Activated CD4-positive, alpha-beta memory T cell treated with anti-CD3 and anti-CD28 coated beads, Interleukin-2, amount 10 ng/mL, durations not matched to agents 7 days and 5 days (primary cell): Measurements from ENCODE around the gene MRC1. TPM values are rescaled to one million over a fixed set of nuclear protein-coding genes. Genes with fewer than 3 reads are reported as not detected.

Experiments used
- CTCF ChIA-PET: fragments of 350-600 bp; sonication (Branson Sonifier 250); formaldehyde crosslinking; loops from one replicate; lab custom pipeline; 2021; ENCODE audit warnings: antibody characterized with exemption, inconsistent platforms; lab: Charles Lee
- POLR2A ChIA-PET: fragments of 350-600 bp; sonication (Branson Sonifier 250); formaldehyde crosslinking; loops from one replicate; lab custom pipeline; 2021; ENCODE audit warnings: antibody characterized with exemption; lab: Charles Lee
- DNase-seq: peaks from one replicate; pipeline ENCODE4 v3.0.0-alpha.2; 2020
- H3K27ac Mint-ChIP-seq: one replicate; pipeline ENCODE4 v1.8.0; 2021; ENCODE audit warnings: mild to moderate bottlenecking, mixed read lengths
- H3K27me3 Mint-ChIP-seq: one replicate; pipeline ENCODE4 v1.8.0; 2021; ENCODE audit warnings: mixed read lengths
- H3K36me3 Mint-ChIP-seq: one replicate; pipeline ENCODE4 v1.8.0; 2021; ENCODE audit warnings: low read depth, mixed read lengths
- H3K4me1 Mint-ChIP-seq: one replicate; pipeline ENCODE4 v1.8.0; 2021; ENCODE audit warnings: mixed read lengths
- H3K4me3 Mint-ChIP-seq: one replicate; pipeline ENCODE4 v1.8.0; 2021; ENCODE audit warnings: mild to moderate bottlenecking, mixed read lengths
- H3K9me3 Mint-ChIP-seq: one replicate; pipeline ENCODE4 v1.8.0; 2021; ENCODE audit warnings: mixed read lengths
- total RNA-seq, 2 experiments: library from RNA; stranded (reverse); gene quantifications; one replicate each; pipeline ENCODE4 v1.2.3, GENCODE V29; 2021

Gene MRC1
- total RNA-seq, 2 experiments from 2014 or later, result not detected

- Mint-ChIP-seq H3K9me3 (no peaks in the 10 kb centered on the region), H3K27me3 (no peaks in the 10 kb centered on the region), H3K27ac (no peak overlapping the region), H3K4me1 (no peaks in the 10 kb centered on the region), H3K4me3 (no peak overlapping the region), H3K36me3 (no peaks in the 10 kb centered on the region)
- DNase-seq, result no peak
- POLR2A ChIA-PET, result no interaction called here
- CTCF ChIA-PET, result no interaction called here
Observed at GRCh38 chr10:17866346-17866745, 57.2 kb downstream of the MRC1 start.

GRCh38 chr10:17867056-17867455 lies 57.9 kb downstream of the MRC1 start:
- Mint-ChIP-seq H3K4me3 (no peak overlapping the region), H3K36me3 (no peaks in the 10 kb centered on the region), H3K27ac (no peak overlapping the region), H3K27me3 (no peaks in the 10 kb centered on the region), H3K4me1 (no peaks in the 10 kb centered on the region), H3K9me3 (no peaks in the 10 kb centered on the region)
- CTCF ChIA-PET, result interaction anchor here (1.2 kb wide), 1 partner anchor 20 kb away, joined by 3 read pairs; no protein-coding TSS in a partner anchor
- POLR2A ChIA-PET, result no interaction called here
- DNase-seq, result no peak

GRCh38 chr10:17871036-17871435 lies 61.9 kb downstream of the MRC1 start:
- Mint-ChIP-seq H3K9me3 (no peaks in the 10 kb centered on the region), H3K36me3 (no peaks in the 10 kb centered on the region), H3K4me1 (no peaks in the 10 kb centered on the region), H3K27ac (no peak overlapping the region), H3K4me3 (no peak overlapping the region), H3K27me3 (no peaks in the 10 kb centered on the region)
- no peak for DNase-seq
- CTCF ChIA-PET, result interaction anchor here (1.3 kb wide), 1 partner anchor 23 kb away, joined by 4 read pairs; no protein-coding TSS in a partner anchor
- POLR2A ChIA-PET, result no interaction called here

GRCh38 chr10:17872191-17873091 lies 63.3 kb downstream of the MRC1 start:
- Mint-ChIP-seq H3K9me3 (no peaks in the 10 kb centered on the region), H3K4me3 (no peak overlapping the region), H3K36me3 (no peaks in the 10 kb centered on the region), H3K27ac (no peak overlapping the region), H3K4me1 (no peaks in the 10 kb centered on the region), H3K27me3 (no peaks in the 10 kb centered on the region)
- ChIA-PET POLR2A (no interaction called here), CTCF (interaction anchor here (0.7 to 1.6 kb wide), 3 partner anchors 256 to 334 kb away, joined by 3 to 4 read pairs (median 3); no protein-coding TSS in a partner anchor)
- no peak for DNase-seq

GRCh38 chr10:17873946-17874345 lies 64.8 kb downstream of the MRC1 start:
- Mint-ChIP-seq H3K9me3 (no peaks in the 10 kb centered on the region), H3K27me3 (no peaks in the 10 kb centered on the region), H3K36me3 (no peaks in the 10 kb centered on the region), H3K4me3 (no peak overlapping the region), H3K27ac (no peak overlapping the region), H3K4me1 (no peaks in the 10 kb centered on the region)
- POLR2A ChIA-PET, result no interaction called here
- no peak for DNase-seq
- CTCF ChIA-PET, result interaction anchor here (1.5 kb wide), 1 partner anchor 26 kb away, joined by 4 read pairs; no protein-coding TSS in a partner anchor

- Mint-ChIP-seq H3K27me3 (no peaks in the 10 kb centered on the region), H3K4me3 (no peak overlapping the region), H3K36me3 (no peaks in the 10 kb centered on the region), H3K9me3 (no peaks in the 10 kb centered on the region), H3K27ac (no peak overlapping the region), H3K4me1 (no peaks in the 10 kb centered on the region)
- CTCF ChIA-PET, result no interaction called here
- no peak for DNase-seq
- POLR2A ChIA-PET, result no interaction called here
Observed at GRCh38 chr10:17877121-17877520, 68.0 kb downstream of the MRC1 start.

- no peaks in the 10 kb centered on the region for H3K9me3 Mint-ChIP-seq
- ChIA-PET POLR2A (no interaction called here), CTCF (interaction anchor here (0.6 kb wide), 1 partner anchor 149 kb away, joined by 3 read pairs; no protein-coding TSS in a partner anchor)
- no peak for DNase-seq
- no peaks in the 10 kb centered on the region for H3K4me1 Mint-ChIP-seq
- no peaks in the 10 kb centered on the region for H3K27me3 Mint-ChIP-seq
- no peak overlapping the region for H3K27ac Mint-ChIP-seq
- no peaks in the 10 kb centered on the region for H3K36me3 Mint-ChIP-seq
- no peak overlapping the region for H3K4me3 Mint-ChIP-seq
Observed at GRCh38 chr10:17878896-17879295, 69.7 kb downstream of the MRC1 start.

- H3K9me3 Mint-ChIP-seq, result peaks cover 4% of the 10 kb centered on the region
Observed at GRCh38 chr10:17880601-17881000, 71.5 kb downstream of the MRC1 start.

GRCh38 chr10:17882557-17882956 lies 73.4 kb downstream of the MRC1 start:
- ChIA-PET CTCF (no interaction called here), POLR2A (no interaction called here)
- no peak overlapping the region for H3K27ac Mint-ChIP-seq
- peaks cover 4% of the 10 kb centered on the region for H3K9me3 Mint-ChIP-seq
- H3K36me3 Mint-ChIP-seq, result no peaks in the 10 kb centered on the region
- no peaks in the 10 kb centered on the region for H3K27me3 Mint-ChIP-seq
- H3K4me3 Mint-ChIP-seq, result no peak overlapping the region
- no peaks in the 10 kb centered on the region for H3K4me1 Mint-ChIP-seq
- no peak for DNase-seq

More at GRCh38 chr10:17880601-17881000, 71.5 kb downstream of the MRC1 start:
- DNase-seq, result no peak
- ChIA-PET POLR2A (no interaction called here), CTCF (interaction anchor here (0.8 kb wide), 1 partner anchor 24 kb away, joined by 3 read pairs; no protein-coding TSS in a partner anchor)
- Mint-ChIP-seq H3K27ac (no peak overlapping the region), H3K4me1 (no peaks in the 10 kb centered on the region), H3K4me3 (no peak overlapping the region), H3K27me3 (no peaks in the 10 kb centered on the region), H3K36me3 (no peaks in the 10 kb centered on the region)

GRCh38 chr10:17883621-17884020 lies 74.5 kb downstream of the MRC1 start:
- Mint-ChIP-seq H3K27ac (no peak overlapping the region), H3K4me3 (no peak overlapping the region), H3K27me3 (no peaks in the 10 kb centered on the region), H3K9me3 (peaks cover 4% of the 10 kb centered on the region), H3K4me1 (no peaks in the 10 kb centered on the region), H3K36me3 (no peaks in the 10 kb centered on the region)
- CTCF ChIA-PET, result no interaction called here
- POLR2A ChIA-PET, result no interaction called here
- DNase-seq, result no peak

- CTCF ChIA-PET, result no interaction called here
Observed at GRCh38 chr10:17888189-17888588, 79.0 kb downstream of the MRC1 start.

GRCh38 chr10:17891435-17891834 lies 82.3 kb downstream of the MRC1 start:
- Mint-ChIP-seq H3K36me3 (no peaks in the 10 kb centered on the region), H3K9me3 (no peaks in the 10 kb centered on the region), H3K27me3 (peaks cover 2% of the 10 kb centered on the region), H3K4me1 (no peaks in the 10 kb centered on the region), H3K27ac (no peak overlapping the region), H3K4me3 (no peak overlapping the region)
- POLR2A ChIA-PET, result no interaction called here
- no peak for DNase-seq
- CTCF ChIA-PET, result no interaction called here

More at GRCh38 chr10:17888189-17888588, 79.0 kb downstream of the MRC1 start:
- no peaks in the 10 kb centered on the region for H3K4me1 Mint-ChIP-seq
- H3K4me3 Mint-ChIP-seq, result no peak overlapping the region
- peaks cover 4% of the 10 kb centered on the region for H3K9me3 Mint-ChIP-seq
- H3K27me3 Mint-ChIP-seq, result no peaks in the 10 kb centered on the region
- no peak for DNase-seq
- no peaks in the 10 kb centered on the region for H3K36me3 Mint-ChIP-seq
- H3K27ac Mint-ChIP-seq, result no peak overlapping the region
- POLR2A ChIA-PET, result no interaction called here

GRCh38 chr10:17904564-17904963 lies 95.4 kb downstream of the MRC1 start:
- H3K27me3 Mint-ChIP-seq, result peaks cover 2% of the 10 kb centered on the region
- ChIA-PET POLR2A (no interaction called here), CTCF (interaction anchor here (1.2 kb wide), 1 partner anchor 24 kb away, joined by 3 read pairs; no protein-coding TSS in a partner anchor)

More at GRCh38 chr10:17904564-17904963, 95.4 kb downstream of the MRC1 start:
- Mint-ChIP-seq H3K9me3 (no peaks in the 10 kb centered on the region), H3K4me3 (no peak overlapping the region), H3K27ac (no peak overlapping the region), H3K36me3 (no peaks in the 10 kb centered on the region), H3K4me1 (no peaks in the 10 kb centered on the region)
- DNase-seq, result no peak
